Peyer's patch (tissue), 4 donors: ENCODE data around the gene AXDND1.

Experiments used
- POLR2A ChIP-seq, 2 donors: fragments of 450-650 bp; IDR thresholded peaks; one replicate each; pipeline ENCODE4 v1.5.1; 2017; ENCODE audit warnings: antibody characterized with exemption in 2 of 2, mild to moderate bottlenecking in 2 of 2, moderate library complexity in 2 of 2
- TF ChIP-seq, protein P1 (sequence below), 6 experiments: fragments of 450-650 bp in 4 of 6; fragments of 200-600 bp in 2 of 6; sonication (generic) in 1 of 6; IDR thresholded peaks; one replicate each; pipeline ENCODE4 v1.5.1; 2017 to 2019; ENCODE audit warnings: antibody characterized with exemption in 6 of 6, mild to moderate bottlenecking in 3 of 6, moderate library complexity in 1 of 6

DNA sequence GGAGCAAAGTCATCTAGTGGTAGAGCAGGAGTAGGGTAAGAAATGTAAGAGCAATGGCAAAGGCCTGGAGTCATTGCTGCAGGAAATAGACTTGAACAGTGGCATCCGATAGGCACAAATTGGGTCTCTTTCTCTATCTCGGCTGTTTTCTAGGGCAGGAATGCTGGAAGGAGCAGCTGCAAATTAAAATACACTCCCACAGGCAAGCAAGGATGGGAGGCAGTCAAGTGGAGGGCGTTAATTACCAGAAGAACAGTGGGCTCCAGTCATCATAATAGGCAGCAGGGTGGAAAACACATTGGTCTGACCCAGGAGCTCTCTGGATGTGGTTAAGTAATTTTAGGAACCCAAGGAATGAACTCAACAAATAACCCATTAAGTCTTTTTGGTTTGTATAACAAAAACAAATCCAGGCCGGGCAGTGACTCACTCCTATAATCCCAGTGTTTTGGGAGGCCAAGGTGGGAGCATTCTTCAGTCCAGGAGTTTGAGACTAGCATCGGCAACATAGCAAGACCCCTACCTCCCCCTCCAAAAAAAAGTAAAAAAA lies 218.1 kb downstream of the AXDND1 start:
- TF ChIP-seq, protein P1, sequence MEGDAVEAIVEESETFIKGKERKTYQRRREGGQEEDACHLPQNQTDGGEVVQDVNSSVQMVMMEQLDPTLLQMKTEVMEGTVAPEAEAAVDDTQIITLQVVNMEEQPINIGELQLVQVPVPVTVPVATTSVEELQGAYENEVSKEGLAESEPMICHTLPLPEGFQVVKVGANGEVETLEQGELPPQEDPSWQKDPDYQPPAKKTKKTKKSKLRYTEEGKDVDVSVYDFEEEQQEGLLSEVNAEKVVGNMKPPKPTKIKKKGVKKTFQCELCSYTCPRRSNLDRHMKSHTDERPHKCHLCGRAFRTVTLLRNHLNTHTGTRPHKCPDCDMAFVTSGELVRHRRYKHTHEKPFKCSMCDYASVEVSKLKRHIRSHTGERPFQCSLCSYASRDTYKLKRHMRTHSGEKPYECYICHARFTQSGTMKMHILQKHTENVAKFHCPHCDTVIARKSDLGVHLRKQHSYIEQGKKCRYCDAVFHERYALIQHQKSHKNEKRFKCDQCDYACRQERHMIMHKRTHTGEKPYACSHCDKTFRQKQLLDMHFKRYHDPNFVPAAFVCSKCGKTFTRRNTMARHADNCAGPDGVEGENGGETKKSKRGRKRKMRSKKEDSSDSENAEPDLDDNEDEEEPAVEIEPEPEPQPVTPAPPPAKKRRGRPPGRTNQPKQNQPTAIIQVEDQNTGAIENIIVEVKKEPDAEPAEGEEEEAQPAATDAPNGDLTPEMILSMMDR (IDR thresholded peaks at IDR 0.05) = no peak
- TF ChIP-seq POLR2A (IDR thresholded peaks at IDR 0.05) = no peak
